Psoas muscle (tissue), 8 donors: Measurements from ENCODE around the gene GALNT10. TPM values are rescaled to one million over a fixed set of nuclear protein-coding genes. Genes with fewer than 3 reads are reported as not detected.

Experiments used
- ATAC-seq, 4 donors: fragments of 200-7000 bp; cut with Tn5 transposase; one replicate each; pipeline ENCODE4 v1.9.1; 2020; ENCODE audit warnings: moderate library complexity in 3 of 4, mild to moderate bottlenecking in 2 of 4
- DNase-seq, 2 donors: peaks; one replicate each; pipeline ENCODE4 v3.0.0-alpha.2; 2020
- H3K27ac ChIP-seq: fragments of 200-600 bp; one replicate; pipeline ENCODE4 v1.8.0; 2022
- H3K27me3 ChIP-seq, 3 donors: fragments of 200-600 bp in 1 of 3; one replicate each; pipeline versions ENCODE4 v1.6.1 to v1.8.0; 2013 to 2022; ENCODE audit warnings: low read length in 2 of 3, mild to moderate bottlenecking in 2 of 3, moderate library complexity in 1 of 3; ENCODE audit not compliant: insufficient read depth in 3 of 3
- H3K36me3 ChIP-seq, 2 donors: fragments of 200-600 bp in 1 of 2; one replicate each; pipeline versions ENCODE4 v1.6.1 to v1.8.0; 2013 to 2022; ENCODE audit warnings: low read depth in 1 of 2, mild to moderate bottlenecking in 1 of 2, moderate library complexity in 1 of 2; ENCODE audit not compliant: insufficient read depth in 1 of 2
- H3K4me1 ChIP-seq: fragments of 200-600 bp; one replicate; pipeline ENCODE4 v1.8.0; 2022
- H3K4me3 ChIP-seq: fragments of 200-600 bp; one replicate; pipeline ENCODE4 v1.8.0; 2022; ENCODE audit warnings: mild to moderate bottlenecking
- H3K9me3 ChIP-seq: fragments of 200-600 bp; one replicate; pipeline ENCODE4 v1.8.0; 2022
- WGBS, 3 donors: extraction: QIAGEN DNeasy Blood & Tissue Kit; methylation state at CpG; one replicate each; pipeline versions ENCODE4 v1.1.6 to v1.1.7; 2013; 5-methylcytosine and 5-hydroxymethylcytosine counted together
- intact Hi-C, 2 donors: fragments of 100-400 bp; cut with DNase I; formaldehyde crosslinking; loops; one replicate each; pipeline versions ENCODE4 v1.11.0 to v1.14.2; 2022
- polyA plus RNA-seq, 3 donors: library from polyadenylated mRNA; stranded (reverse); fragments of 200-250 nt; gene quantifications; one replicate each; pipeline ENCODE4 v1.2.3, GENCODE V29; 2013
- total RNA-seq, 4 donors: library from RNA; stranded (reverse); fragmentation: NEBNext Ultra II Directional in 2 of 4; extraction: Animal tissue kit (Norgen Biotek cat#: 25700) in 2 of 4; gene quantifications; one replicate each; pipeline versions ENCODE4 v1.2.1 to v1.2.4, GENCODE V29; 2021 to 2023
- TF ChIP-seq, protein P1 (sequence below): fragments of 200-600 bp; IDR thresholded peaks from one replicate; pipeline ENCODE4 v1.8.0; 2022; ENCODE audit warnings: antibody characterized with exemption
- donor health status: healthy with polysubstance abuse.
- donor health status: DM: no; HTN: no; CAD: no; lungs with moderate emphysema.
- donor health status: Bipolar disorder and iron deficiency.
- donor health status: healthy.
- donor health status: DM: yes; HTN: yes; CAD: no.
- donor health status: DM: no; HTN: no; CAD: no.
- donor health status: DM: no; HTN: no; CAD: no.
- donor health status: DM: yes; HTN: yes; CAD: no.

Gene GALNT10
- total and polyA plus RNA-seq, 7 donors: 4.2 to 9.9 (median 6.8) TPM

DNA sequence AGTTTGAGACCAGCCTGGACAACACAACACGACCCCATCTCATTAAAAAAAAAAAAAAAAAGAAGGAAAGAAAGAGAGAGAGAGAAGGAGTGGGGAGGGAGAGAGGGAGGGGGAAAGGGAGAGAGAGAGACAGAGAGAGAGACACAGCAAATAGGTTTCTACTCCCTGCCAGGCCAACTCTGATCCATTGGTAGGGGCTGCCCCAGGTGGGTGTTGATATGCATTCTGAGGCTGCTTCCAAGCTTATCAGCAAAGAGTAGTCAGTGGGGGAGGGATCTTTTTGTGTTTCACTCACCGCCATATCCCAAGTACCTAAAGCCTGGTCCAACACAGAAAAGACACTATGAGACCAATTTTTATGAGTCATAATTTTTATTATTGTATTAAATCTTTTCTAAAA lies 198.3 kb downstream of the GALNT10 start:
- H3K4me3 ChIP-seq: no peak overlapping the region
- no peaks in the 10 kb centered on the region for H3K27me3 ChIP-seq
- intact Hi-C loops: no loop called here
- H3K4me1 ChIP-seq: no peaks in the 10 kb centered on the region
- DNase-seq: no peak
- H3K9me3 ChIP-seq: no peaks in the 10 kb centered on the region
- H3K36me3 ChIP-seq: peaks cover 0 to 17% of the 10 kb centered on the region in 2 donors
- TF ChIP-seq, protein P1, sequence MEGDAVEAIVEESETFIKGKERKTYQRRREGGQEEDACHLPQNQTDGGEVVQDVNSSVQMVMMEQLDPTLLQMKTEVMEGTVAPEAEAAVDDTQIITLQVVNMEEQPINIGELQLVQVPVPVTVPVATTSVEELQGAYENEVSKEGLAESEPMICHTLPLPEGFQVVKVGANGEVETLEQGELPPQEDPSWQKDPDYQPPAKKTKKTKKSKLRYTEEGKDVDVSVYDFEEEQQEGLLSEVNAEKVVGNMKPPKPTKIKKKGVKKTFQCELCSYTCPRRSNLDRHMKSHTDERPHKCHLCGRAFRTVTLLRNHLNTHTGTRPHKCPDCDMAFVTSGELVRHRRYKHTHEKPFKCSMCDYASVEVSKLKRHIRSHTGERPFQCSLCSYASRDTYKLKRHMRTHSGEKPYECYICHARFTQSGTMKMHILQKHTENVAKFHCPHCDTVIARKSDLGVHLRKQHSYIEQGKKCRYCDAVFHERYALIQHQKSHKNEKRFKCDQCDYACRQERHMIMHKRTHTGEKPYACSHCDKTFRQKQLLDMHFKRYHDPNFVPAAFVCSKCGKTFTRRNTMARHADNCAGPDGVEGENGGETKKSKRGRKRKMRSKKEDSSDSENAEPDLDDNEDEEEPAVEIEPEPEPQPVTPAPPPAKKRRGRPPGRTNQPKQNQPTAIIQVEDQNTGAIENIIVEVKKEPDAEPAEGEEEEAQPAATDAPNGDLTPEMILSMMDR: no peak
- H3K27ac ChIP-seq: no peak overlapping the region
- WGBS, 3 donors: 89 to 97% (median 93%) methylated on average over 2 of the region's 2 CpGs
- ATAC-seq: no peak

DNA sequence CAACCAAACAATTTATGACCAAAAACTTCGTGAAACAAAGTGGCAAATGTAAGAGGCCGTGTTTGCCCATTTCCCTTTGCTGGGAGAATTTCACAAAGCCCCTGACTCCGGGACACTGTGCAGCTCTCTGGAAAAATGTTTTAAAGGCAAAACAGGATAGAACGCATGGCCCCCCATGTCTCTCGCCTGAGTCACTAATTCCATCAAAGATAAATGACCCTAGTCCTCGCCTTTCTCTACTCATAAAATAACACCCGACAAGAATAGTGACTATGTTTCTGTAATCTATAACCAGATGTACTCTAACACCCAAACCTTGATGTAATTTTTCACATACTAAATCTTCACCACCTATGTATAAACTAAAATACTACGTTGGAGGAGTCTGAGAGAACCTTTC lies 199.6 kb downstream of the GALNT10 start:
- DNase-seq (no peak), ATAC-seq (no peak)
- Histone ChIP-seq H3K4me1 (no peaks in the 10 kb centered on the region), H3K27me3 (no peaks in the 10 kb centered on the region), H3K9me3 (no peaks in the 10 kb centered on the region), H3K4me3 (no peak overlapping the region), H3K27ac (no peak overlapping the region), H3K36me3 (peaks cover 0 to 16% of the 10 kb centered on the region in 2 donors)
- TF ChIP-seq, protein P1: no peak
- intact Hi-C loops: no loop called here
- WGBS, 3 donors: 90 to 93% (median 91%) methylated on average over 8 of the region's 8 CpGs

GRCh38 chr5:154390746-154391359 lies 200.3 kb downstream of the GALNT10 start:
- Histone ChIP-seq H3K27me3 (no peaks in the 10 kb centered on the region), H3K27ac (no peak overlapping the region), H3K4me3 (no peak overlapping the region), H3K4me1 (no peaks in the 10 kb centered on the region), H3K36me3 (peaks cover 0 to 12% of the 10 kb centered on the region in 2 donors), H3K9me3 (no peaks in the 10 kb centered on the region)
- 80 to 89% (median 87%) methylated on average over 7 of the region's 7 CpGs for WGBS, 3 donors
- ATAC-seq: no peak
- DNase-seq: no peak
- TF ChIP-seq, protein P1: no peak
- intact Hi-C loops: no loop called here

DNA sequence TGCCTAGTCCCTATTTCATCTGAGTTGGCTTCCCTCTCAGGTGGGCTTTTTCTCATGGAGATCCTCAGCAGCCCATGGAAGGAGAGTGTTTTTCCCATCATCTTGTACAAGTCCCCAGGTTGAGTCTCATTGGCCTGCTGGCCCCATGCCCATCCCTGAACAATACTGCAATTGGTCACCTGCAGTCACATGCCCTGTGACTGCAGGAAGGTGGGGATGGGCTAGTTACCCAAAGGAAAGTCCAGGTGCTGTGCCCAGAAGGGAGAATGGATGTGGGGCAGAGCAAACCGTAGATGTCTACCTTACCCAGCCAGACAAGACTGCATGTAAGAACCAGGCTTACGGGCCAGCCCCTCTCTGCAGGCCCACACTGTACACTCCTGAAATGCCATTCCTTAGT lies 201.3 kb downstream of the GALNT10 start:
- TF ChIP-seq, protein P1: no peak
- Histone ChIP-seq H3K4me3 (no peak overlapping the region), H3K27me3 (no peaks in the 10 kb centered on the region), H3K9me3 (no peaks in the 10 kb centered on the region), H3K4me1 (no peaks in the 10 kb centered on the region), H3K27ac (no peak overlapping the region), H3K36me3 (peaks cover 0 to 5% of the 10 kb centered on the region in 2 donors)
- 97 to 100% (median 100%) methylated on average over 2 of the region's 2 CpGs for WGBS, 3 donors
- ATAC-seq (no peak), DNase-seq (no peak)
- intact Hi-C loops: no loop called here

- Histone ChIP-seq H3K4me1 (no peaks in the 10 kb centered on the region), H3K36me3 (no peaks in the 10 kb centered on the region), H3K9me3 (no peaks in the 10 kb centered on the region), H3K27ac (no peak overlapping the region), H3K27me3 (no peaks in the 10 kb centered on the region), H3K4me3 (no peak overlapping the region)
- ATAC-seq (no peak), DNase-seq (no peak)
- intact Hi-C loops: no loop called here
- TF ChIP-seq, protein P1: no peak
- WGBS, 3 donors: 89 to 97% (median 94%) methylated on average over 3 of the region's 3 CpGs
Observed at GRCh38 chr5:154393850-154394249, 203.3 kb downstream of the GALNT10 start.
